Parathyroid adenoma (tissue), 2 donors: ENCODE data around the gene TDRKH.

ENCODE experiments used
- H2AFZ ChIP-seq: fragments of 300-600 bp; sonication (generic); one replicate; pipeline ENCODE4 v1.7.0; 2017; ENCODE audit warnings: antibody characterized with exemption, mild to moderate bottlenecking
- H3K27ac ChIP-seq: fragments of 300-600 bp; sonication (generic); one replicate; pipeline ENCODE4 v1.7.0; 2017
- H3K27me3 ChIP-seq: fragments of 300-600 bp; sonication (generic); one replicate; pipeline ENCODE4 v1.7.0; 2017; ENCODE audit warnings: low read length; ENCODE audit not compliant: control insufficient read depth, insufficient read depth
- H3K36me3 ChIP-seq: fragments of 300-600 bp; sonication (generic); one replicate; pipeline ENCODE4 v1.7.0; 2017; ENCODE audit warnings: low read length; ENCODE audit not compliant: control insufficient read depth, insufficient read depth
- H3K4me1 ChIP-seq: fragments of 300-600 bp; sonication (generic); one replicate; pipeline ENCODE4 v1.7.0; 2017; ENCODE audit warnings: control low read depth
- H3K4me2 ChIP-seq: fragments of 300-600 bp; sonication (generic); one replicate; pipeline ENCODE4 v1.7.0; 2017; ENCODE audit warnings: low read length
- H3K4me3 ChIP-seq: fragments of 300-600 bp; sonication (generic); one replicate; pipeline ENCODE4 v1.7.0; 2017; ENCODE audit warnings: low read depth, low read length
- H3K79me2 ChIP-seq: fragments of 300-600 bp; sonication (generic); one replicate; pipeline ENCODE4 v1.7.0; 2017; ENCODE audit warnings: control low read depth
- H3K9ac ChIP-seq: fragments of 300-600 bp; sonication (generic); one replicate; pipeline ENCODE4 v1.7.0; 2017; ENCODE audit warnings: mild to moderate bottlenecking
- H3K9me3 ChIP-seq: fragments of 300-600 bp; sonication (generic); one replicate; pipeline ENCODE4 v1.7.0; 2017; ENCODE audit warnings: low read length; ENCODE audit not compliant: control insufficient read depth
- TF ChIP-seq, protein P1 (sequence below): fragments of 300-600 bp; sonication (generic); IDR thresholded peaks from one replicate; pipeline ENCODE4 v1.7.0; 2017; ENCODE audit warnings: antibody characterized with exemption, mild to moderate bottlenecking
- donor health status: primary hyperparathyroidism.

Gene TDRKH

GRCh38 chr1:151806170-151806569 lies 15.9 kb upstream of the TDRKH start:
- TF ChIP-seq, protein P1, sequence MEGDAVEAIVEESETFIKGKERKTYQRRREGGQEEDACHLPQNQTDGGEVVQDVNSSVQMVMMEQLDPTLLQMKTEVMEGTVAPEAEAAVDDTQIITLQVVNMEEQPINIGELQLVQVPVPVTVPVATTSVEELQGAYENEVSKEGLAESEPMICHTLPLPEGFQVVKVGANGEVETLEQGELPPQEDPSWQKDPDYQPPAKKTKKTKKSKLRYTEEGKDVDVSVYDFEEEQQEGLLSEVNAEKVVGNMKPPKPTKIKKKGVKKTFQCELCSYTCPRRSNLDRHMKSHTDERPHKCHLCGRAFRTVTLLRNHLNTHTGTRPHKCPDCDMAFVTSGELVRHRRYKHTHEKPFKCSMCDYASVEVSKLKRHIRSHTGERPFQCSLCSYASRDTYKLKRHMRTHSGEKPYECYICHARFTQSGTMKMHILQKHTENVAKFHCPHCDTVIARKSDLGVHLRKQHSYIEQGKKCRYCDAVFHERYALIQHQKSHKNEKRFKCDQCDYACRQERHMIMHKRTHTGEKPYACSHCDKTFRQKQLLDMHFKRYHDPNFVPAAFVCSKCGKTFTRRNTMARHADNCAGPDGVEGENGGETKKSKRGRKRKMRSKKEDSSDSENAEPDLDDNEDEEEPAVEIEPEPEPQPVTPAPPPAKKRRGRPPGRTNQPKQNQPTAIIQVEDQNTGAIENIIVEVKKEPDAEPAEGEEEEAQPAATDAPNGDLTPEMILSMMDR: no peak
- Histone ChIP-seq H3K27me3 (no peaks in the 10 kb centered on the region), H3K4me1 (peaks cover 7% of the 10 kb centered on the region), H3K79me2 (no peaks in the 10 kb centered on the region), H3K4me3 (no peak overlapping the region), H3K9ac (no peak overlapping the region), H3K4me2 (no peak overlapping the region), H3K36me3 (no peaks in the 10 kb centered on the region), H3K9me3 (no peaks in the 10 kb centered on the region), H2AFZ (no peak overlapping the region), H3K27ac (no peak overlapping the region)

DNA sequence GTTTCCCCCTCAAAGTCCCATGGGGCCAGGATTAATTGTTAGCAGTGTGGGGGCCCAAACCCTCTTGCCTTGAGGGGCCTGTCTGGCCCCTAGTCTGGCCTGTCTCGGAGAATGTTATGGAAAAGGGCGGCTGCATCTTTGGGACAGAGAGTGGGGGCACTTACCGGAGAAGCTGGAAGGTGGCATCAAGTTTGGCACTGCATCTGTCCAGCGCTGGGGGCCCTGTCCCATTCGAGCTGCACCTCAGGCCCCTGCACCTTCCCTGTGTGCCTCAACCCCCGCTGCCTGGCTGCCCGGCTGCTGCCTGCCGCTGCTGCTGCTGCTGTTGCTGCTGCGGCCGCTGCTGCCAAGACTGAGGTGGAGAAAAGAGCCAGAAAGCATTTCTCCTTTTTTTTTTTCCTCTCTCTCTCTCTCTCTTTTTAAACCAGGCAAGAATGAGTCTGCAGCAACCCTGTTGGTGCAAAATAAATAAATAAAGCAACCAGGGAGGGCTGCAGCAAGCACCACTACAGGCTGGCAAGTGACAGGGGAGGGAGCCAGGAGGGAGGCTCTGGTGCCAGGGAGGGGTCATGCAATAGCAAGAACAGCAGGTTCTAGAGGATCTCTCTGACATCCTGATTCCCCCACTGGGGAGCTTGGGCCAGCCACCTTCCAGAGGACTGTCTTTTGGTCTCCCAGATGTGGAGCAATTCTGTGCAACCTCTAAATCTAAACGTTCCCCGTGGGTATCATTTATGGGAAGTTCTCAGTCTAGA lies 14.9 kb upstream of the TDRKH start, which contains the start of gene LINGO4:
Gene LINGO4, minus strand, starts transcription at position 354 of the 755 bp plus-strand sequence. CDS start 2,715 bp downstream, outside the sequence.
- TF ChIP-seq, protein P1: no peak

DNA sequence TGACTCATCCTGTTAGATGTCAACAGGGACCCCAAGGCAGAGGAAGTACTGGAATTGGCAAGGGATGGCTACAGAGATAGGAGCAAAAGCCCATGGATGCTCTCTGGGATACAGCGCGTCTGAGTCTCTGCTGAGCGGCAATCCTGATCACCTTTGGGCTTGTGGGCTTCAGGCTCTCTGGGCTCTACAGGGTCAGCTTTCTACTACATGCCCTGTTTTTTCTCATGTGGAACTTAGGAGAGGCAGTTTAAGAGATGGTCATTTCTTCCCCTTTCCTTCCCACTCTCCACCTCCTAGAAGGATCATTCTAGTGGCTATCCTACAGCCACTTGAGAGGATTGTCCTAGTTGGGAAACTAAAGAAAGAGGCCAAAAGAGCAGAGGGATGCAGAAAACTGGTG lies 13.6 kb upstream of the TDRKH start:
- H2AFZ ChIP-seq: no peak overlapping the region
- H3K4me1 ChIP-seq: peaks cover 7% of the 10 kb centered on the region
- H3K4me3 ChIP-seq: no peak overlapping the region
- no peak overlapping the region for H3K27ac ChIP-seq
- TF ChIP-seq, protein P1: no peak
- H3K79me2 ChIP-seq: no peaks in the 10 kb centered on the region
- H3K9ac ChIP-seq: no peak overlapping the region
- no peak overlapping the region for H3K4me2 ChIP-seq
- H3K36me3 ChIP-seq: no peaks in the 10 kb centered on the region
- no peaks in the 10 kb centered on the region for H3K27me3 ChIP-seq
- H3K9me3 ChIP-seq: no peaks in the 10 kb centered on the region

More for the DNA sequence above, 14.9 kb upstream of the TDRKH start, which contains the start of gene LINGO4:
- no peaks in the 10 kb centered on the region for H3K27me3 ChIP-seq
- no peak within 1 kb of the TSS for H3K4me2 ChIP-seq
- H3K4me3 ChIP-seq: no peak within 1 kb of the TSS
- H3K27ac ChIP-seq: no peak within 1 kb of the TSS
- H3K36me3 ChIP-seq: no peaks in the 10 kb centered on the region
- no peak within 1 kb of the TSS for H3K9ac ChIP-seq
- no peak within 1 kb of the TSS for H2AFZ ChIP-seq
- H3K79me2 ChIP-seq: no peaks in the 10 kb centered on the region
- H3K4me1 ChIP-seq: peaks cover 7% of the 10 kb centered on the region
- no peaks in the 10 kb centered on the region for H3K9me3 ChIP-seq

DNA sequence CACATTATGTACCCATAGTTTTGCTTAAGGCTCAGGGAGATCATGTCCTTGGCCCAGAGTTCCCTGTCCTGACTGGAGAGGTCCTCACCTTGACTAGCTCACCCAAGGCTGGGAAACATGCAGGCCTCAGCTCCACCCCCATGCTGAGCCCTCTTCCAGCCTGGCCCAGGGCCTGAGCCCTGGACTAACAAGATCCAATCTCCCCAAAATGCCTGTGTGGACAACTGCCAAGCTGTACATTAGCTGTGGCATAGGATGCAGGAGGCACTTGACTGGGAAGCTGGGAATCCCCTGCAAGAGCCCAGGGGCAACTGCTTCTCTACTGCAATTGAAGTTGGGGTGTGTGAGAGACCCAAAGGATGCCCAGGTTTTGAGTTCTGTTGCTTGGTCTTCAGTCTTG lies 12.9 kb upstream of the TDRKH start:
- Histone ChIP-seq H2AFZ (no peak overlapping the region), H3K4me2 (no peak overlapping the region), H3K27me3 (no peaks in the 10 kb centered on the region), H3K9ac (no peak overlapping the region), H3K4me1 (peaks cover 7% of the 10 kb centered on the region), H3K79me2 (no peaks in the 10 kb centered on the region), H3K4me3 (no peak overlapping the region), H3K36me3 (no peaks in the 10 kb centered on the region), H3K9me3 (no peaks in the 10 kb centered on the region), H3K27ac (no peak overlapping the region)
- TF ChIP-seq, protein P1: no peak

GRCh38 chr1:151802372-151802771 lies 12.1 kb upstream of the TDRKH start:
- no peaks in the 10 kb centered on the region for H3K36me3 ChIP-seq
- H3K27me3 ChIP-seq: no peaks in the 10 kb centered on the region
- H2AFZ ChIP-seq: no peak overlapping the region
- H3K9ac ChIP-seq: no peak overlapping the region
- TF ChIP-seq, protein P1: no peak
- no peak overlapping the region for H3K4me3 ChIP-seq
- H3K79me2 ChIP-seq: no peaks in the 10 kb centered on the region
- no peaks in the 10 kb centered on the region for H3K9me3 ChIP-seq
- no peak overlapping the region for H3K27ac ChIP-seq
- H3K4me1 ChIP-seq: peaks cover 7% of the 10 kb centered on the region
- no peak overlapping the region for H3K4me2 ChIP-seq
